ENCODE results near the gene RB1. TPM values are rescaled to one million over a fixed set of nuclear protein-coding genes. Genes with fewer than 3 reads are reported as not detected.

The RB1 gene
- total and polyA plus RNA-seq, 2 donors (not counting 1 experiment from before 2014, with no cell fraction given): 24.0 to 70.4 TPM

GRCh38 chr13:48403151-48403631, 99.6 kb downstream of the RB1 start:
- Mint-ChIP-seq H3K4me3 (no peak overlapping the region), H3K4me1 (peaks cover 10% of the 10 kb centered on the region), H3K27me3 (no peaks in the 10 kb centered on the region), H3K27ac (no peak overlapping the region), H3K9me3 (ENCODE audit: insufficient read depth) (no peaks in the 10 kb centered on the region)
- no peak overlapping the region for H2AFZ ChIP-seq (ENCODE audit: insufficient read depth, low read depth, low read length, poor library complexity, severe bottlenecking)
- no peaks in the 10 kb centered on the region for H3K4me1 ChIP-seq (ENCODE audit: control insufficient read depth in 2 of 2, insufficient read depth in 2 of 2, low read length in 2 of 2)
- no peak overlapping the region for H3K27ac ChIP-seq (ENCODE audit: low read length in 2 of 2)
- TF ChIP-seq, protein P1, sequence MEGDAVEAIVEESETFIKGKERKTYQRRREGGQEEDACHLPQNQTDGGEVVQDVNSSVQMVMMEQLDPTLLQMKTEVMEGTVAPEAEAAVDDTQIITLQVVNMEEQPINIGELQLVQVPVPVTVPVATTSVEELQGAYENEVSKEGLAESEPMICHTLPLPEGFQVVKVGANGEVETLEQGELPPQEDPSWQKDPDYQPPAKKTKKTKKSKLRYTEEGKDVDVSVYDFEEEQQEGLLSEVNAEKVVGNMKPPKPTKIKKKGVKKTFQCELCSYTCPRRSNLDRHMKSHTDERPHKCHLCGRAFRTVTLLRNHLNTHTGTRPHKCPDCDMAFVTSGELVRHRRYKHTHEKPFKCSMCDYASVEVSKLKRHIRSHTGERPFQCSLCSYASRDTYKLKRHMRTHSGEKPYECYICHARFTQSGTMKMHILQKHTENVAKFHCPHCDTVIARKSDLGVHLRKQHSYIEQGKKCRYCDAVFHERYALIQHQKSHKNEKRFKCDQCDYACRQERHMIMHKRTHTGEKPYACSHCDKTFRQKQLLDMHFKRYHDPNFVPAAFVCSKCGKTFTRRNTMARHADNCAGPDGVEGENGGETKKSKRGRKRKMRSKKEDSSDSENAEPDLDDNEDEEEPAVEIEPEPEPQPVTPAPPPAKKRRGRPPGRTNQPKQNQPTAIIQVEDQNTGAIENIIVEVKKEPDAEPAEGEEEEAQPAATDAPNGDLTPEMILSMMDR (IDR thresholded peaks at IDR 0.05): no peak
- no peak for TF ChIP-seq EZH2 (IDR thresholded peaks at IDR 0.05; ENCODE audit: borderline replicate concordance, insufficient read depth, low read depth, low read length, poor library complexity, severe bottlenecking)
- H4K20me1 ChIP-seq (ENCODE audit: control insufficient read depth, insufficient read depth, low read length, poor library complexity, severe bottlenecking): no peaks in the 10 kb centered on the region
- no peak overlapping the region for H3K4me2 ChIP-seq (replicated peaks; ENCODE audit: low read depth, low read length, poor library complexity, severe bottlenecking)
- ChIA-PET CTCF (interaction anchor here (0.8 kb wide), 1 partner anchor 177 kb away, joined by 3 read pairs; no protein-coding TSS in a partner anchor), POLR2A (no interaction called here)
- no CpG with 5 or more reads among the region's 2 CpGs for WGBS (ENCODE audit: insufficient coverage)
- H3K36me3 ChIP-seq (replicated peaks in 1 of 2; ENCODE audit: control extremely low read depth in 1 of 2, control insufficient read depth in 1 of 2, extremely low read depth in 1 of 2, insufficient read depth in 2 of 2, low read length in 1 of 2): peaks cover 0 to 12% of the 10 kb centered on the region in 2 experiments
- no peaks in the 10 kb centered on the region for H3K79me2 ChIP-seq (ENCODE audit: control insufficient read depth, insufficient read depth, low read length)
- ATAC-seq (ENCODE audit: low read depth) (no peak), DNase-seq (no peak)
- H3K9me3 ChIP-seq (ENCODE audit: control extremely low read depth in 1 of 3, control insufficient read depth in 2 of 3, insufficient read depth in 1 of 3, low read length in 2 of 3): no peaks in the 10 kb centered on the region
- H3K27me3 ChIP-seq (replicated peaks in 1 of 4; ENCODE audit: control extremely low read depth in 1 of 4, control insufficient read depth in 3 of 4, insufficient read depth in 4 of 4, low read length in 3 of 4): no peaks in the 10 kb centered on the region
- H3K9ac ChIP-seq (ENCODE audit: low read length): no peak overlapping the region
- intact Hi-C loops (cut with micrococcal nuclease): no loop called here
- H3K4me3 ChIP-seq (ENCODE audit: control extremely low read depth in 1 of 5, extremely low read depth in 1 of 5, insufficient read depth in 1 of 5, low read depth in 2 of 5, low read length in 4 of 5): no peak overlapping the region

GRCh38 chr13:48403913-48404312, 100.4 kb downstream of the RB1 start:
- no peaks in the 10 kb centered on the region for H3K27me3 Mint-ChIP-seq
- H2AFZ ChIP-seq (ENCODE audit: insufficient read depth, low read depth, low read length, poor library complexity, severe bottlenecking): no peak overlapping the region
- H3K4me3 ChIP-seq (ENCODE audit: control extremely low read depth in 1 of 5, extremely low read depth in 1 of 5, insufficient read depth in 1 of 5, low read depth in 2 of 5, low read length in 4 of 5): no peak overlapping the region
- peak overlapping the region; percentile 16 for H3K27ac Mint-ChIP-seq
- intact Hi-C loops (cut with micrococcal nuclease): no loop called here
- H3K9me3 ChIP-seq (ENCODE audit: control extremely low read depth in 1 of 3, control insufficient read depth in 2 of 3, insufficient read depth in 1 of 3, low read length in 2 of 3): no peaks in the 10 kb centered on the region
- H3K27ac ChIP-seq (ENCODE audit: low read length in 2 of 2): no peak overlapping the region
- CTCF ChIA-PET: no interaction called here
- H3K79me2 ChIP-seq (ENCODE audit: control insufficient read depth, insufficient read depth, low read length): no peaks in the 10 kb centered on the region
- peaks cover 0 to 12% of the 10 kb centered on the region in 2 experiments for H3K36me3 ChIP-seq (replicated peaks in 1 of 2; ENCODE audit: control extremely low read depth in 1 of 2, control insufficient read depth in 1 of 2, extremely low read depth in 1 of 2, insufficient read depth in 2 of 2, low read length in 1 of 2)
- DNase-seq (no peak), ATAC-seq (ENCODE audit: low read depth) (no peak)
- WGBS (ENCODE audit: insufficient coverage): 93% methylated on average over 2 of the region's 8 CpGs
- H3K9ac ChIP-seq (ENCODE audit: low read length): no peak overlapping the region
- H3K4me1 Mint-ChIP-seq: peaks cover 10% of the 10 kb centered on the region
- H3K4me2 ChIP-seq (replicated peaks; ENCODE audit: low read depth, low read length, poor library complexity, severe bottlenecking): no peak overlapping the region
- H3K9me3 Mint-ChIP-seq (ENCODE audit: insufficient read depth): no peaks in the 10 kb centered on the region
- POLR2A ChIA-PET: no interaction called here
- no peaks in the 10 kb centered on the region for H3K4me1 ChIP-seq (ENCODE audit: control insufficient read depth in 2 of 2, insufficient read depth in 2 of 2, low read length in 2 of 2)
- no peaks in the 10 kb centered on the region for H3K27me3 ChIP-seq (replicated peaks in 1 of 4; ENCODE audit: control extremely low read depth in 1 of 4, control insufficient read depth in 3 of 4, insufficient read depth in 4 of 4, low read length in 3 of 4)
- no peaks in the 10 kb centered on the region for H4K20me1 ChIP-seq (ENCODE audit: control insufficient read depth, insufficient read depth, low read length, poor library complexity, severe bottlenecking)
- H3K4me3 Mint-ChIP-seq: no peak overlapping the region
- TF ChIP-seq EZH2 (IDR thresholded peaks at IDR 0.05; ENCODE audit: borderline replicate concordance, insufficient read depth, low read depth, low read length, poor library complexity, severe bottlenecking): no peak
- TF ChIP-seq, protein P1 (IDR thresholded peaks at IDR 0.05): no peak

Data from B cell (primary cell).